ENCODE data around the gene TMEM213. TPM values are rescaled to one million over a fixed set of nuclear protein-coding genes. Genes with fewer than 3 reads are reported as not detected.
"Not testable (repeated sequence)": the region's sequence is repeated elsewhere in the genome, so short reads cannot be mapped to it uniquely, and the experiment has no call there.

Gene TMEM213
- total and polyA plus RNA-seq, 2 of the 8 experiments (the other 6 are each of a cell fraction or from before 2014, with no cell fraction given), result 0.21 to 0.67 TPM

DNA sequence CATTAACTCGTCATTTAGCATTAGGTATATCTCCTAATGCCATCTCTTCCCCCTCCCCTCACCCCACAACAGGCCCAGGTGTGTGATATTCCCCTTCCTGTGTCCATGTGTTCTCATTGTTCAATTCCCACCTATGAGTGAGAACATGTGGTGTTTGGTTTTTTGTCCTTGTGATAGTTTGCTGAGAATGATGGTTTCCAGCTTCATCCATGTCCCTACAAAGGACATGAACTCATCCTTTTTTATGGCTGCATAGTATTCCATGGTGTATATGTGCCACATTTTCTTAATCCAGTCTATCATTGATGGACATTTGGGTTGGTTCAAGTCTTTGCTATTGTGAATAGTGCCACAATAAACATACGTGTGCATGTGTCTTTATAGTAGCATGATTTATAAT lies 13.5 kb downstream of the TMEM213 start:
- FAIRE-seq, result not testable (repeated sequence)

More for the DNA sequence above, 13.5 kb downstream of the TMEM213 start:
- H3K27me3 ChIP-seq (replicated peaks in 1 of 4; ENCODE audit: control insufficient read depth in 3 of 4, extremely low read depth in 1 of 4, insufficient read depth in 3 of 4, low read length in 3 of 4); H4K8ac ChIP-seq (ENCODE audit: extremely low read depth, insufficient read depth, low read length); H3K14ac ChIP-seq (ENCODE audit: insufficient read length); H2AK5ac ChIP-seq (ENCODE audit: low read depth, low read length); H3K79me2 ChIP-seq (ENCODE audit: control insufficient read depth in 1 of 2, insufficient read depth in 2 of 2, low read length in 2 of 2); H3K9me3 ChIP-seq (ENCODE audit: insufficient read depth in 2 of 2, low read depth in 1 of 2, low read length in 1 of 2); H3K79me1 ChIP-seq (ENCODE audit: low read depth, low read length); H2BK120ac ChIP-seq (replicated peaks; ENCODE audit: low read depth, low read length); POLR2A ChIA-PET (ENCODE audit: partially characterized antibody); H2BK12ac ChIP-seq (ENCODE audit: low read depth, low read length); DNase-seq (ENCODE audit: low read depth in 1 of 2, low spot score in 2 of 2); H3K56ac ChIP-seq (replicated peaks; ENCODE audit: insufficient read length, low read depth, low read length); H2BK20ac ChIP-seq (ENCODE audit: low read length); H3K4me2 ChIP-seq (ENCODE audit: insufficient read depth in 1 of 2, low read depth in 2 of 2, low read length in 2 of 2); H2BK15ac ChIP-seq (ENCODE audit: low read length); H4K20me1 ChIP-seq (replicated peaks in 1 of 2; ENCODE audit: control insufficient read depth in 1 of 2, insufficient read depth in 2 of 2, low read length in 2 of 2); H3K27ac ChIP-seq (ENCODE audit: low read depth, low read length); H3K23ac ChIP-seq (ENCODE audit: insufficient read length); H3K36me3 ChIP-seq (ENCODE audit: control insufficient read depth in 2 of 4, insufficient read depth in 4 of 4, low read length in 3 of 4); H3K23me2 ChIP-seq (ENCODE audit: low read depth, low read length); H4K5ac ChIP-seq (ENCODE audit: insufficient read length, low read depth, low read length); H2AFZ ChIP-seq (ENCODE audit: low read length); H3K18ac ChIP-seq (ENCODE audit: extremely low read depth, low read length); H3K4me1 ChIP-seq (replicated peaks in 1 of 4; ENCODE audit: control insufficient read depth in 3 of 4, insufficient read depth in 4 of 4, low read length in 3 of 4); H3K4ac ChIP-seq (replicated peaks; ENCODE audit: insufficient read length, low read depth, low read length); H2BK5ac ChIP-seq (ENCODE audit: low read depth, low read length); H3K4me3 ChIP-seq (ENCODE audit: extremely low read depth in 1 of 4, insufficient read depth in 2 of 4, low read depth in 3 of 4, low read length in 4 of 4); H4K91ac ChIP-seq (replicated peaks; ENCODE audit: insufficient read length, low read length); H3K9ac ChIP-seq (replicated peaks in 1 of 4; ENCODE audit: extremely low read depth in 1 of 4, low read depth in 3 of 4, low read length in 3 of 4): not testable (repeated sequence)
- WGBS, 2 experiments (ENCODE audit: extremely low coverage in 1 of 2, insufficient coverage in 1 of 2, insufficient read length in 1 of 2, insufficient replicate concordance in 2 of 2, low coverage in 1 of 2, low lambda C conversion rate in 2 of 2, missing lambda C conversion rate in 1 of 2), result 81% methylated on average over 2 of the region's 2 CpGs; no CpG with 5 or more reads in 1 of the 2 experiments
- CTCF ChIA-PET (ENCODE audit: partially characterized antibody), result interaction anchor here (0.6 kb wide), 1 partner anchor 47 kb away, joined by 3 read pairs; no protein-coding TSS in a partner anchor

Data from H1 (cell line).